Kidney (tissue), 14 donors: Measurements from ENCODE around the gene COLQ. TPM values are rescaled to one million over a fixed set of nuclear protein-coding genes. Genes with fewer than 3 reads are reported as not detected.

Experiments
- DNase-seq, 5 donors: peaks; one replicate each; pipeline ENCODE4 v3.0.0-alpha.2; 2013 to 2020
- FAIRE-seq: peaks from 2 replicates; lab custom pipeline; 2012; peaks lifted over from hg19 to GRCh38; lab: Jason Lieb, UNC
- H3K27ac ChIP-seq, 2 donors: one replicate each; pipeline ENCODE4 v1.7.0; 2013; ENCODE audit warnings: low read depth in 2 of 2, low read length in 2 of 2, inconsistent platforms in 1 of 2
- H3K27me3 ChIP-seq: one replicate; pipeline ENCODE4 v1.7.1; 2013; ENCODE audit warnings: low read length, inconsistent platforms; ENCODE audit not compliant: control insufficient read depth, insufficient read depth
- H3K36me3 ChIP-seq, 3 donors: one replicate each; pipeline versions ENCODE4 v1.7.0 to v1.7.1; 2013; ENCODE audit warnings: low read length in 3 of 3, control low read depth in 1 of 3, inconsistent platforms in 1 of 3; ENCODE audit not compliant: insufficient read depth in 3 of 3, control insufficient read depth in 2 of 3
- H3K4me1 ChIP-seq, 3 donors: one replicate each; pipeline versions ENCODE4 v1.7.0 to v1.7.1; 2013; ENCODE audit warnings: low read length in 3 of 3, inconsistent platforms in 1 of 3, low read depth in 1 of 3; ENCODE audit not compliant: control insufficient read depth in 2 of 3, insufficient read depth in 2 of 3
- H3K4me3 ChIP-seq, 3 donors: one replicate each; pipeline versions ENCODE4 v1.7.0 to v1.8.1; 2013; ENCODE audit warnings: low read length in 3 of 3, control low read depth in 1 of 3, inconsistent platforms in 1 of 3
- H3K9ac ChIP-seq, 3 donors: one replicate each; pipeline versions ENCODE4 v1.7.0 to v1.7.1; 2013; ENCODE audit warnings: low read length in 3 of 3, control low read depth in 1 of 3, inconsistent platforms in 1 of 3
- H3K9me3 ChIP-seq, 3 donors: one replicate each; pipeline versions ENCODE4 v1.7.0 to v1.7.1; 2013; ENCODE audit warnings: low read length in 3 of 3, control low read depth in 1 of 3, inconsistent platforms in 1 of 3; ENCODE audit not compliant: control insufficient read depth in 2 of 3, insufficient read depth in 1 of 3
- intact Hi-C: fragments of 100-400 bp; cut with DNase I; formaldehyde crosslinking; loops from one replicate; pipeline ENCODE4 v1.11.1; 2022
- polyA plus RNA-seq: library from polyadenylated mRNA; stranded (reverse); fragments of 350-450 nt; fragmentation: Illumina TruSeq; extraction: RNeasy Lipid Tissue Mini Kit (QIAGEN cat#74804); gene quantifications from one replicate; pipeline ENCODE4 v1.2.3, GENCODE V29; 2014; ENCODE audit warnings: low read depth, low replicate concordance; ENCODE audit not compliant: insufficient read depth
- total RNA-seq: library from RNA; stranded (reverse); fragmentation: NEBNext Ultra II Directional; extraction: Animal tissue kit (Norgen Biotek cat#: 25700); gene quantifications from one replicate; pipeline ENCODE4 v1.2.1, GENCODE V29; 2021
- TF ChIP-seq, protein P1 (sequence below): IDR thresholded peaks from 3 replicates; pipeline ENCODE4 v1.5.1; 2012; ENCODE audit warnings: mild to moderate bottlenecking, moderate library complexity, borderline replicate concordance; ENCODE audit not compliant: insufficient read depth; ENCODE audit errors: extremely low read depth
- donor health status: control.
- donor health status: control.
- donor health status: control.
- donor health status: control.
- donor health status: control.
- donor health status: DM: yes; HTN: yes; CAD: no.
- donor health status: Normal renal cell carcinoma (clear cell type).

The COLQ gene
- total and polyA plus RNA-seq, 2 donors from 2014 or later = 1.2 to 4.3 TPM

DNA sequence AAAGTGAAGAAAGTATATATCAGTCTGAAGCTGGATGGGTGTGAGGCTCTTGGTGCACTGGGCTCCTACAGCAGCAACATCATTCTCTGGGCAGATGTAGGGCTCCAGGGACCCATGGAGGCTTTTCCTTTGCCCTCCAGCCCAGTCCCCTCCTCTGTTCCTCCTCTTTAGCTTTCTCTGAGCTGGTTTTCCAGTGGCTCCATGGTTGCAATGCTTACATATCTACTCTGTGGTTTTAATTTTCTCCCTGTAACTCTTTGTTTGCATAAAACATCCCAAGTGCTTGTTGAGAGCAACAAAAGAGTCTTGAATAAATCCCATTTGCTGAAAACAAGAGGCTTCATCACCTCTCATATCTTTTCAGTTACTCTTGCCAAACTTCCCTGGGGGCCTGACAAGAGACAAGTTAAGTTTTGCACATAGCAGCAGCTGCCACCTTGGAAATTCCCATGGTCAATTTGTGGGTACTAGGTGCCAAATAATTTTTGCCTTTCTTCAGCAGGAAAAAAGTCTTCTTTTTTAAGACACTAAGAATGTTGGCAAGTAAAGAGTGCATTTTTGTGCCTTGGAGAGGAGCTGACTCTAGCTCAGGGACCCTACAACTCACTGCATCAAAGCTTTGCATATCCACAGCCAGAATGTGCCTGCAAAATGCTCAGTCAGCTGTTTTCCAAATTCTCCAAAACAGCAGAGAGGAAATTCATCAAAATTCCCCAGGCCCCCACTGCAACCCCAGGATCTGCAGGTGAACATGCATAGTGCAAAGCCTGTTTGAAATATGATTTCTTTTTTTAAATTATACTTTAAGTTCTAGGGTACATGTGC is 41.9 kb downstream of the COLQ start:
- no peaks in the 10 kb centered on the region for H3K27me3 ChIP-seq
- no peak for FAIRE-seq
- no peak overlapping the region for H3K4me3 ChIP-seq
- TF ChIP-seq, protein P1, sequence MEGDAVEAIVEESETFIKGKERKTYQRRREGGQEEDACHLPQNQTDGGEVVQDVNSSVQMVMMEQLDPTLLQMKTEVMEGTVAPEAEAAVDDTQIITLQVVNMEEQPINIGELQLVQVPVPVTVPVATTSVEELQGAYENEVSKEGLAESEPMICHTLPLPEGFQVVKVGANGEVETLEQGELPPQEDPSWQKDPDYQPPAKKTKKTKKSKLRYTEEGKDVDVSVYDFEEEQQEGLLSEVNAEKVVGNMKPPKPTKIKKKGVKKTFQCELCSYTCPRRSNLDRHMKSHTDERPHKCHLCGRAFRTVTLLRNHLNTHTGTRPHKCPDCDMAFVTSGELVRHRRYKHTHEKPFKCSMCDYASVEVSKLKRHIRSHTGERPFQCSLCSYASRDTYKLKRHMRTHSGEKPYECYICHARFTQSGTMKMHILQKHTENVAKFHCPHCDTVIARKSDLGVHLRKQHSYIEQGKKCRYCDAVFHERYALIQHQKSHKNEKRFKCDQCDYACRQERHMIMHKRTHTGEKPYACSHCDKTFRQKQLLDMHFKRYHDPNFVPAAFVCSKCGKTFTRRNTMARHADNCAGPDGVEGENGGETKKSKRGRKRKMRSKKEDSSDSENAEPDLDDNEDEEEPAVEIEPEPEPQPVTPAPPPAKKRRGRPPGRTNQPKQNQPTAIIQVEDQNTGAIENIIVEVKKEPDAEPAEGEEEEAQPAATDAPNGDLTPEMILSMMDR = no peak
- no peaks in the 10 kb centered on the region for H3K36me3 ChIP-seq
- no peak overlapping the region for H3K27ac ChIP-seq
- no peaks in the 10 kb centered on the region for H3K4me1 ChIP-seq
- H3K9me3 ChIP-seq = no peaks in the 10 kb centered on the region
- intact Hi-C loops = no loop called here
- no peak for DNase-seq
- no peak overlapping the region for H3K9ac ChIP-seq

GRCh38 chr3:15478640-15478979 is 42.9 kb downstream of the COLQ start:
- Histone ChIP-seq H3K27me3 (no peaks in the 10 kb centered on the region), H3K36me3 (no peaks in the 10 kb centered on the region), H3K9me3 (no peaks in the 10 kb centered on the region), H3K4me1 (no peaks in the 10 kb centered on the region), H3K4me3 (no peak overlapping the region), H3K27ac (no peak overlapping the region), H3K9ac (no peak overlapping the region)
- intact Hi-C loops = no loop called here
- FAIRE-seq (no peak), DNase-seq (no peak)
- TF ChIP-seq, protein P1 = no peak

GRCh38 chr3:15477951-15478639 is 43.4 kb downstream of the COLQ start:
- Histone ChIP-seq H3K27me3 (no peaks in the 10 kb centered on the region), H3K9me3 (no peaks in the 10 kb centered on the region), H3K9ac (no peak overlapping the region), H3K36me3 (no peaks in the 10 kb centered on the region), H3K4me3 (no peak overlapping the region), H3K4me1 (no peaks in the 10 kb centered on the region), H3K27ac (no peak overlapping the region)
- DNase-seq (no peak), FAIRE-seq (no peak)
- TF ChIP-seq, protein P1 = no peak
- intact Hi-C loops = no loop called here
